H9 (cell line): Measurements from ENCODE around the gene CPAMD8. TPM values are rescaled to one million over a fixed set of nuclear protein-coding genes. Genes with fewer than 3 reads are reported as not detected.

Experiments
- DNase-seq: peaks from one replicate; pipeline ENCODE4 v3.0.0-alpha.2; 2017
- H2AFZ ChIP-seq: one replicate; pipeline ENCODE4 v1.6.1; 2013; ENCODE audit warnings: mild to moderate bottlenecking, low read length, control low read depth, moderate library complexity
- H2AK5ac ChIP-seq: 2 replicates; pipeline ENCODE4 v1.6.1; 2013; ENCODE audit warnings: low read length, control low read depth, mixed read lengths; ENCODE audit not compliant: insufficient read length
- H2BK120ac ChIP-seq: one replicate; pipeline ENCODE4 v1.6.1; 2013; ENCODE audit warnings: low read depth, mild to moderate bottlenecking, low read length, control low read depth, inconsistent platforms; ENCODE audit not compliant: poor library complexity, severe bottlenecking
- H2BK12ac ChIP-seq: 2 replicates; pipeline ENCODE4 v1.6.1; 2013; ENCODE audit warnings: low read length, control low read depth, mixed read lengths, low read depth; ENCODE audit not compliant: insufficient read length
- H2BK15ac ChIP-seq: 2 replicates; pipeline ENCODE4 v1.6.1; 2013; ENCODE audit warnings: low read depth, low read length, control low read depth
- H2BK20ac ChIP-seq: one replicate; pipeline ENCODE4 v1.6.1; 2013; ENCODE audit warnings: low read depth, mild to moderate bottlenecking, low read length, control low read depth, inconsistent platforms; ENCODE audit not compliant: poor library complexity, severe bottlenecking
- H2BK5ac ChIP-seq: 2 replicates; pipeline ENCODE4 v1.6.1; 2013; ENCODE audit warnings: low read length, control low read depth, mixed read lengths; ENCODE audit not compliant: insufficient read length
- H3K14ac ChIP-seq: 2 replicates; pipeline ENCODE4 v1.6.1; 2013; ENCODE audit warnings: low read length, control low read depth; ENCODE audit not compliant: insufficient read depth
- H3K18ac ChIP-seq: 2 replicates; pipeline ENCODE4 v1.6.1; 2013; ENCODE audit warnings: low read depth, mild to moderate bottlenecking, mixed read lengths, low read length, control low read depth; ENCODE audit not compliant: insufficient read length
- H3K23ac ChIP-seq: 2 replicates; pipeline ENCODE4 v1.6.1; 2013; ENCODE audit warnings: low read length, control low read depth, mixed read lengths, low read depth; ENCODE audit not compliant: insufficient read length
- H3K23me2 ChIP-seq: 2 replicates; pipeline ENCODE4 v1.6.1; 2013; ENCODE audit warnings: low read depth, mild to moderate bottlenecking, mixed read lengths, low read length, control low read depth; ENCODE audit not compliant: insufficient read length, poor library complexity, severe bottlenecking
- H3K27ac ChIP-seq: 2 replicates; pipeline ENCODE4 v1.5.1; 2013; ENCODE audit warnings: low read length, control low read depth, mixed read lengths, low read depth; ENCODE audit not compliant: insufficient read length
- H3K27me3 ChIP-seq: 2 replicates; pipeline ENCODE4 v1.6.1; 2013; ENCODE audit warnings: low read length, control low read depth, inconsistent platforms; ENCODE audit not compliant: insufficient read depth
- H3K4ac ChIP-seq: 2 replicates; pipeline ENCODE4 v1.6.1; 2013; ENCODE audit warnings: low read depth, mild to moderate bottlenecking, control low read depth, inconsistent platforms, low read length, moderate library complexity
- H3K4me1 ChIP-seq: 2 replicates; pipeline ENCODE4 v1.6.1; 2013; ENCODE audit warnings: low read length, control low read depth, inconsistent platforms; ENCODE audit not compliant: insufficient read depth
- H3K4me2 ChIP-seq: 2 replicates; pipeline ENCODE4 v1.6.1; 2013; ENCODE audit warnings: low read length, control low read depth, mixed read lengths; ENCODE audit not compliant: insufficient read length, insufficient read depth
- H3K56ac ChIP-seq: 2 replicates; pipeline ENCODE4 v1.6.1; 2013; ENCODE audit warnings: low read depth, mild to moderate bottlenecking, mixed read lengths, low read length, control low read depth; ENCODE audit not compliant: insufficient read length
- H3K79me1 ChIP-seq: 2 replicates; pipeline ENCODE4 v1.6.1; 2013; ENCODE audit warnings: low read depth, mild to moderate bottlenecking, moderate library complexity, low read length, control low read depth, inconsistent platforms; ENCODE audit not compliant: insufficient read depth, poor library complexity, severe bottlenecking
- H3K79me2 ChIP-seq: 2 replicates; pipeline ENCODE4 v1.6.1; 2013; ENCODE audit warnings: low read length, control low read depth, inconsistent platforms; ENCODE audit not compliant: insufficient read depth
- H3K9ac ChIP-seq: 2 replicates; pipeline ENCODE4 v1.6.1; 2013; ENCODE audit warnings: low read length, control low read depth, mixed read lengths; ENCODE audit not compliant: insufficient read length; ENCODE audit errors: extremely low read depth
- H3K9me3 ChIP-seq: one replicate; pipeline ENCODE4 v1.6.1; 2013; ENCODE audit warnings: low read depth, low read length, inconsistent platforms; ENCODE audit not compliant: control insufficient read depth
- H3T11ph ChIP-seq: one replicate; pipeline ENCODE4 v1.6.1; 2013; ENCODE audit warnings: mild to moderate bottlenecking, low read length, control low read depth, inconsistent platforms
- H4K20me1 ChIP-seq: one replicate; pipeline ENCODE4 v1.6.1; 2013; ENCODE audit not compliant: control insufficient read depth, insufficient read length, insufficient read depth
- H4K5ac ChIP-seq: 2 replicates; pipeline ENCODE4 v1.6.1; 2013; ENCODE audit warnings: low read depth, mild to moderate bottlenecking, mixed read lengths, low read length, control low read depth; ENCODE audit not compliant: insufficient read length
- H4K8ac ChIP-seq: replicated peaks from 2 replicates; pipeline ENCODE4 v1.6.1; 2013; ENCODE audit warnings: low read length, control low read depth, mixed read lengths, low read depth; ENCODE audit not compliant: insufficient read length
- H4K91ac ChIP-seq: 2 replicates; pipeline ENCODE4 v1.6.1; 2013; ENCODE audit warnings: low read depth, mild to moderate bottlenecking, moderate library complexity, mixed read lengths, low read length, control low read depth; ENCODE audit not compliant: insufficient read length
- H3K27ac Mint-ChIP-seq, 3 experiments: 2 replicates in 2 of 3; 3 replicates in 1 of 3; pipeline ENCODE4 v1.8.0; 2020 to 2021; ENCODE audit warnings: mixed read lengths in 3 of 3, mild to moderate bottlenecking in 1 of 3, moderate library complexity in 1 of 3
- H3K27me3 Mint-ChIP-seq: 2 replicates; pipeline ENCODE4 v1.8.0; 2021; ENCODE audit warnings: low read depth, mild to moderate bottlenecking, moderate library complexity, mixed read lengths
- H3K36me3 Mint-ChIP-seq, 3 experiments: 2 replicates in 2 of 3; 3 replicates in 1 of 3; pipeline ENCODE4 v1.8.0; 2020 to 2021; ENCODE audit warnings: low read depth in 3 of 3, mixed read lengths in 3 of 3; ENCODE audit not compliant: insufficient read depth in 1 of 3
- H3K4me1 Mint-ChIP-seq, 2 experiments: 2 replicates each; pipeline ENCODE4 v1.8.0; 2020; ENCODE audit warnings: mixed read lengths in 2 of 2
- H3K4me3 Mint-ChIP-seq, 2 experiments: 2 replicates in 1 of 2; 3 replicates in 1 of 2; pipeline ENCODE4 v1.8.0; 2020 to 2021; ENCODE audit warnings: mild to moderate bottlenecking in 2 of 2, mixed read lengths in 2 of 2, moderate library complexity in 1 of 2
- H3K9me3 Mint-ChIP-seq, 2 experiments: 2 replicates in 1 of 2; 3 replicates in 1 of 2; pipeline ENCODE4 v1.8.0; 2020; ENCODE audit warnings: mild to moderate bottlenecking in 2 of 2, mixed read lengths in 2 of 2, moderate library complexity in 1 of 2
- CTCF ChIP-seq: fragments of 200-600 bp; sonication (generic); conservative IDR thresholded peaks from 3 replicates; pipeline ENCODE4 v1.8.0; 2021; ENCODE audit warnings: antibody characterized with exemption, mild to moderate bottlenecking
- whole genome bisulfite sequencing: extraction: QIAGEN DNeasy Blood & Tissue Kit; methylation state at CpG from one replicate; pipeline ENCODE4 v1.1.7; 2013; ENCODE audit warnings: missing lambda C conversion rate, low lambda C conversion rate, mixed read lengths; ENCODE audit not compliant: insufficient read length; ENCODE audit errors: extremely low coverage; 5-methylcytosine and 5-hydroxymethylcytosine counted together
- total RNA-seq: library from RNA; stranded (reverse); gene quantifications from 2 replicates; pipeline ENCODE4 v1.2.1, GENCODE V29; 2021

Gene CPAMD8
- total RNA-seq, 1 experiment from 2014 or later: 12.0 TPM

GRCh38 chr19:16928916-16929315 is 97.7 kb downstream of the CPAMD8 start:
- H4K5ac ChIP-seq: no peak overlapping the region
- H3K27ac ChIP-seq: no peak overlapping the region
- H3K9me3 ChIP-seq: no peaks in the 10 kb centered on the region
- no peak overlapping the region for H3K56ac ChIP-seq
- no peak overlapping the region for H3K4me3 Mint-ChIP-seq
- H2BK15ac ChIP-seq: no peak overlapping the region
- peaks cover 13 to 18% of the 10 kb centered on the region in 2 experiments for H3K9me3 Mint-ChIP-seq
- no peak overlapping the region for H4K8ac ChIP-seq
- TF ChIP-seq CTCF: no peak
- no peaks in the 10 kb centered on the region for H3K79me1 ChIP-seq
- H2AK5ac ChIP-seq: no peak overlapping the region
- no peak for DNase-seq
- no peak overlapping the region for H3K14ac ChIP-seq
- H2BK12ac ChIP-seq: no peak overlapping the region
- H2BK5ac ChIP-seq: no peak overlapping the region
- H3K9ac ChIP-seq: no peak overlapping the region
- H3K4me1 Mint-ChIP-seq: no peaks in the 10 kb centered on the region
- peaks cover 11% of the 10 kb centered on the region for H3K27me3 Mint-ChIP-seq
- H3K23ac ChIP-seq: no peak overlapping the region
- H3K79me2 ChIP-seq: no peaks in the 10 kb centered on the region
- H3K4me1 ChIP-seq: no peaks in the 10 kb centered on the region
- WGBS: no CpG with 5 or more reads among the region's 10 CpGs
- H3K4ac ChIP-seq: no peak overlapping the region
- no peak overlapping the region for H3T11ph ChIP-seq
- H4K20me1 ChIP-seq: no peaks in the 10 kb centered on the region
- H3K27me3 ChIP-seq: no peaks in the 10 kb centered on the region
- H2BK20ac ChIP-seq: no peak overlapping the region
- no peak overlapping the region for H2AFZ ChIP-seq
- no peak overlapping the region for H3K4me2 ChIP-seq
- H3K23me2 ChIP-seq: no peaks in the 10 kb centered on the region
- no peak overlapping the region for H3K18ac ChIP-seq
- H3K36me3 Mint-ChIP-seq: peaks cover 3 to 21% (median 5%) of the 10 kb centered on the region in 3 experiments; a peak in 5 of 7 replicates
- no peak overlapping the region for H4K91ac ChIP-seq
- no peak overlapping the region; a peak in 1 of 7 replicates for H3K27ac Mint-ChIP-seq
- no peak overlapping the region for H2BK120ac ChIP-seq
